ENCODE results near the gene NPR1. TPM values are rescaled to one million over a fixed set of nuclear protein-coding genes. Genes with fewer than 3 reads are reported as not detected.
A peak's percentile ranks its signal among the peaks of the same experiment; 100 is the strongest.

NPR1 gene
- polyA plus RNA-seq, 2 of the 4 experiments (the other 2 are of a cell fraction) = 0.39 to 1.9 TPM

DNA sequence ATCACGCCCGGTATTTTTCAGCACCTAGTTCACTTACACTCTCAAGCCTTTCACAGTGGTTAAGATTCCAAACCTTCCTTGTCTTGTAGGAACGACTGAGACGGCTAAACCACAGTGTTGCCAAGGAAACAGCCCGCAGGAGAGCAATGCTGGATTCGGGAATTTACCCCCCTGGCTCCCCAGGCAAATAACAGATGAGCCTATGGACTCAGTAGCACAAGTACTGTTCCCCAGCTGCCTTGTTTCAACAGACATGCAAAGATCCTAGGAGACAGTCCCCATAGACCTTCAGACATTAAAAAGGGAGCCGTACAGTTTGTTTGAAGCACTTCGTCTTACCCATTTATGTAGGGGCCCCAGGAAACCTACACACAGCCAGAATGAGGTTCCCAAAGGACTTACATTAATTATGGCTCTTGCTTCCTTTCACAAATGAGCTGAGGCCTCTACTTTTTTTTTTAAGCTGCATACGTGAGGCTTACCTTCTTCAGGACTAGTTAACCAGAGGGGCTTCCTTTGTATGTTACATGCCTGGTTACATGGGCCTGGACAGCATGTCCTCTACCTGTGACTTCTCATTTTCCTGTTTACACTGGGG lies 17.3 kb upstream of the NPR1 start:
- Histone ChIP-seq H3K9me3 (no peaks in the 10 kb centered on the region), H3K4me3 (no peak overlapping the region), H3K4me1 (peaks cover 12% of the 10 kb centered on the region; the same call in 2 of the 3 replicates), H3K27ac (no peak overlapping the region), H3K4me2 (no peak overlapping the region)
- ATAC-seq (no peak), DNase-seq (ENCODE audit: low read depth in 1 of 2, low spot score in 1 of 2) (no peak), FAIRE-seq (no peak)
- POLR2A ChIA-PET = interaction anchor here (0.6 to 1.2 kb wide), 2 partner anchors 27 to 122 kb away, joined by 3 to 4 read pairs; partner anchors contain the start of gene CHTOP
- TF ChIP-seq, protein P1, sequence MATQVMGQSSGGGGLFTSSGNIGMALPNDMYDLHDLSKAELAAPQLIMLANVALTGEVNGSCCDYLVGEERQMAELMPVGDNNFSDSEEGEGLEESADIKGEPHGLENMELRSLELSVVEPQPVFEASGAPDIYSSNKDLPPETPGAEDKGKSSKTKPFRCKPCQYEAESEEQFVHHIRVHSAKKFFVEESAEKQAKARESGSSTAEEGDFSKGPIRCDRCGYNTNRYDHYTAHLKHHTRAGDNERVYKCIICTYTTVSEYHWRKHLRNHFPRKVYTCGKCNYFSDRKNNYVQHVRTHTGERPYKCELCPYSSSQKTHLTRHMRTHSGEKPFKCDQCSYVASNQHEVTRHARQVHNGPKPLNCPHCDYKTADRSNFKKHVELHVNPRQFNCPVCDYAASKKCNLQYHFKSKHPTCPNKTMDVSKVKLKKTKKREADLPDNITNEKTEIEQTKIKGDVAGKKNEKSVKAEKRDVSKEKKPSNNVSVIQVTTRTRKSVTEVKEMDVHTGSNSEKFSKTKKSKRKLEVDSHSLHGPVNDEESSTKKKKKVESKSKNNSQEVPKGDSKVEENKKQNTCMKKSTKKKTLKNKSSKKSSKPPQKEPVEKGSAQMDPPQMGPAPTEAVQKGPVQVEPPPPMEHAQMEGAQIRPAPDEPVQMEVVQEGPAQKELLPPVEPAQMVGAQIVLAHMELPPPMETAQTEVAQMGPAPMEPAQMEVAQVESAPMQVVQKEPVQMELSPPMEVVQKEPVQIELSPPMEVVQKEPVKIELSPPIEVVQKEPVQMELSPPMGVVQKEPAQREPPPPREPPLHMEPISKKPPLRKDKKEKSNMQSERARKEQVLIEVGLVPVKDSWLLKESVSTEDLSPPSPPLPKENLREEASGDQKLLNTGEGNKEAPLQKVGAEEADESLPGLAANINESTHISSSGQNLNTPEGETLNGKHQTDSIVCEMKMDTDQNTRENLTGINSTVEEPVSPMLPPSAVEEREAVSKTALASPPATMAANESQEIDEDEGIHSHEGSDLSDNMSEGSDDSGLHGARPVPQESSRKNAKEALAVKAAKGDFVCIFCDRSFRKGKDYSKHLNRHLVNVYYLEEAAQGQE (IDR thresholded peaks at IDR 0.05) = no peak; the same call in 1 of the 2 replicates
- TF ChIP-seq PHF8 (IDR thresholded peaks at IDR 0.05; ENCODE audit: borderline replicate concordance, low read depth) = no peak
- 0 out of 5 replicates have a peak, but pooled peaks have one; percentile 24 to 44 for TF ChIP-seq JUN (IDR thresholded peaks at IDR 0.05)
- TF ChIP-seq USF2 (IDR thresholded peaks at IDR 0.05) = no peak
- 0 out of 2 replicates have a peak, but pooled peaks have one; percentile 60 for TF ChIP-seq FOSB (CRISPR knock-in tag; IDR thresholded peaks at IDR 0.05)
- TF ChIP-seq EHF (CRISPR knock-in tag; IDR thresholded peaks at IDR 0.05) = no peak
- no peak for TF ChIP-seq HMGXB4 (CRISPR knock-in tag; IDR thresholded peaks at IDR 0.05; ENCODE audit: borderline replicate concordance)
- no peak for TF ChIP-seq HEYL (CRISPR knock-in tag; IDR thresholded peaks at IDR 0.05)
- TF ChIP-seq CHD2 (IDR thresholded peaks at IDR 0.05; ENCODE audit: low read length, partially characterized antibody) = no peak
- no peak for TF ChIP-seq MYC (IDR thresholded peaks at IDR 0.05; ENCODE audit: borderline replicate concordance, low read length)
- no peak for TF ChIP-seq CEBPB (IDR thresholded peaks at IDR 0.05)
- no peak for TF ChIP-seq RAD21 (conservative IDR thresholded peaks at IDR 0.05 in 1 of 2, IDR thresholded peaks at IDR 0.05 in 1 of 2)
- no peak for TF ChIP-seq NR3C1 (IDR thresholded peaks at IDR 0.05)
- TF ChIP-seq HOXB5 (CRISPR knock-in tag; IDR thresholded peaks at IDR 0.05) = no peak
- TF ChIP-seq RARB (CRISPR knock-in tag; IDR thresholded peaks at IDR 0.05) = peak; percentile 14; the same call in 1 of the 2 replicates
- TF ChIP-seq KDM5A (IDR thresholded peaks at IDR 0.05) = no peak
- TF ChIP-seq POLR2AphosphoS2 (conservative IDR thresholded peaks at IDR 0.05; ENCODE audit: low read length) = peak; percentile 88; the same call in 1 of the 2 replicates
- TF ChIP-seq CBX2 (IDR thresholded peaks at IDR 0.05; ENCODE audit: borderline replicate concordance, low read depth) = no peak
- TF ChIP-seq ESRRA (IDR thresholded peaks at IDR 0.05; ENCODE audit: borderline replicate concordance, low read length) = no peak
- TF ChIP-seq NFE2L2 (conservative IDR thresholded peaks at IDR 0.05; ENCODE audit: low read length) = no peak
- TF ChIP-seq FOSL2 (IDR thresholded peaks at IDR 0.05) = no peak
- no peak for TF ChIP-seq FOSL2 (CRISPR knock-in tag; IDR thresholded peaks at IDR 0.05)
- TF ChIP-seq FOXS1 (CRISPR knock-in tag; IDR thresholded peaks at IDR 0.05) = no peak
- no peak for TF ChIP-seq HOXB13 (CRISPR knock-in tag; IDR thresholded peaks at IDR 0.05; ENCODE audit: low read depth)
- TF ChIP-seq RNF2 (IDR thresholded peaks at IDR 0.05; ENCODE audit: borderline replicate concordance, low read depth) = no peak
- no peak for TF ChIP-seq RFX5 (IDR thresholded peaks at IDR 0.05)
- no peak for TF ChIP-seq MAFK (IDR thresholded peaks at IDR 0.05; ENCODE audit: partially characterized antibody)
- TF ChIP-seq BCL3 (IDR thresholded peaks at IDR 0.05) = no peak
- peak; percentile 63 for TF ChIP-seq HOXA7 (CRISPR knock-in tag; IDR thresholded peaks at IDR 0.05)
- no peak; the same call in 1 of the 2 replicates for TF ChIP-seq TP53 (CRISPR knock-in tag; IDR thresholded peaks at IDR 0.05)
- no peak for TF ChIP-seq EP300 (IDR thresholded peaks at IDR 0.05)
- TF ChIP-seq SMC3 (IDR thresholded peaks at IDR 0.05) = no peak
- TF ChIP-seq BHLHE40 (IDR thresholded peaks at IDR 0.05; ENCODE audit: low read depth, low read length) = no peak
- WGBS (ENCODE audit: missing lambda C conversion rate) = 79% methylated on average over 8 of the region's 9 CpGs
- CTCF ChIA-PET = interaction anchor here (0.8 to 1.9 kb wide), 3 partner anchors 11 to 150 kb away, joined by 4 to 8 read pairs (median 6); partner anchors contain the start of genes S100A1 and S100A13
